Fibroblast of gingiva (primary cell): Measurements from ENCODE around the gene PLXNA4.
A peak's percentile ranks its signal among the peaks of the same experiment; 100 is the strongest.

ENCODE experiments used
- DNase-seq: peaks from one replicate; pipeline ENCODE4 v3.0.0-alpha.2; 2011; ENCODE audit warnings: low read depth

PLXNA4 gene

GRCh38 chr7:132435016-132435990 is 141.0 kb downstream of the PLXNA4 start:
- no peak for DNase-seq

- DNase-seq, result no peak
Observed at GRCh38 chr7:132434041-132434440, 142.2 kb downstream of the PLXNA4 start.

DNA sequence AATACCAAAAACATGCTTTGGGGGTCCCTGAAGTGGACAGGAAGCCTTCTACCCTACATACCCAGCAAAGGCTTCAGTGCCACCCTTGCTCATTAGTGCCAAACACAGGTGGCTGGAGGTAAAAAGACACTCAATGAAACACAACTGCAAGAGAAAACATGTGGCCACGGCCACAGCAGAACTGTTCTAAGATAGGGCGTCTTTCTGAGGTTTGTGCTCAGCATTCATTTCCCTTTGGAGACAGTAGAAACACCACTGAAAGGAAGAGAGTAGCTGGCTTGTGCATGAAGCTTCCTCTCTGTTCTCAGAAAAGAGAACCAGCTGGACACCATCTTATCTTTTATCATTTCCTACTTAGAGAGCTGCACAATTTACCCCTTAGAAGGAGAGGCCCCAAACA is 143.0 kb downstream of the PLXNA4 start:
- DNase-seq, result no peak

DNA sequence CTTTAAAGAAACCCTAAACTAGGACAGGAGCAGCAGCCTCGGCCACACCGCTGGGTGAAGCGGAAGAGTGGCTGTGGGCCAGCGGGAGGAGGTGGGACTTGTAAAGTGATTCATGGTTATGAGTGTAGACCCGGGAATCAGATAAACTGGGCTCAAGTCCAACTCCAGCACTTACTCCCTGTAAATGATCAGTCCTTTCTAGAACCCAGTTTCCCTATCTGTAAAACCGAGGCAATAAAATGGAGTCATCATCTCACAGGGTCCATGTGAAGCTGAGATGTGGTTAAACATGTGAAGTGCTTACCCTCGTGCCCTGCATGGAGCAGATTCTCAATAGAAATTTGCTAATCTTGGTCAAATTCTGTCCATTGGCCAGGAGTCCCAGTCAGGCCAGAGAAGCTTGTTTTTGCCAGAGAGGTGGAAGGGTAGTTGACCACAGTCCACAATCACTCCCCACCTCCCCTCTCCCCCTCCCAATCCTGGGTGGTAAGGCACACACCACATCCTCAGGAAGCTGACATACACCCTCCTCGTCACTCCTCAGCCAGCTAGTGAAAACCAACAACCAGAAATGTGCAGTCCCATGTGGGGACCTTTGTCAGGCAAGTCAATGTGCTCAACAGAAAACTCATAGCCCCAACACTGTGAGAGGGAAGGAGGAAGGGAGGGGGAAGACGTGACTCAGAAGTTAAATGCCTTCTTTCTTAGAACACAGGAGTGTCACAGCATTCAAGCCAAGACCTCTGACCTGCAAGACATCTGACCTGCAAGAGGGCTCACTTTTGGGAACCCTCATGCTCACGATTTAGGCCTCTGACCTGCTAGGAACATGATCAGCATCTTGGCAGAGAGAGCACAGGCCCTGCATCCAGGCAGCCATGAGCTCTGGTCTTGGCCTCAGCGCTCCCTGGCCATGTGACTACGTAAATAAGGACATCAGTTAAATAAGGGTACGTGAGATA is 145.1 kb downstream of the PLXNA4 start:
- peak; percentile 6 for DNase-seq

- no peak for DNase-seq
Observed at GRCh38 chr7:132430041-132430855, 146.0 kb downstream of the PLXNA4 start.

DNA sequence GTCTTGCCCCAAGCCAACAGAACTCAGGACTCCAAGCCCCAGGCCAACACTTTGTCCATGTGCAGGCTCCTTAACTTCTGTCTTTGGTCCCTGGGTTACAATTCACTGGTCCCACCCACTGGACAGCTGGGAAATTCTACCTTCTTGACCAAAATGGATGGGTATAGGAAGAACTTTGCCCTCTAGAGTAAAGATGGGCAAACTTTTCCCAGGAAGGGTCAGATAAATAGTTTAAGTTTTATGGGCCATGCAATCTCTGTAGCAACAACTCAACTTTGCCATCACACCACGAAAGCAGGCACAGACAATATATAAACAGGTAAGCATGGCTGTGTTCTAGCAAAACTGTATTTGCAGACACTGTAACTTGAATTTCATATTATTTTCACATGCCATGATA is 147.1 kb downstream of the PLXNA4 start:
- DNase-seq, result no peak

DNA sequence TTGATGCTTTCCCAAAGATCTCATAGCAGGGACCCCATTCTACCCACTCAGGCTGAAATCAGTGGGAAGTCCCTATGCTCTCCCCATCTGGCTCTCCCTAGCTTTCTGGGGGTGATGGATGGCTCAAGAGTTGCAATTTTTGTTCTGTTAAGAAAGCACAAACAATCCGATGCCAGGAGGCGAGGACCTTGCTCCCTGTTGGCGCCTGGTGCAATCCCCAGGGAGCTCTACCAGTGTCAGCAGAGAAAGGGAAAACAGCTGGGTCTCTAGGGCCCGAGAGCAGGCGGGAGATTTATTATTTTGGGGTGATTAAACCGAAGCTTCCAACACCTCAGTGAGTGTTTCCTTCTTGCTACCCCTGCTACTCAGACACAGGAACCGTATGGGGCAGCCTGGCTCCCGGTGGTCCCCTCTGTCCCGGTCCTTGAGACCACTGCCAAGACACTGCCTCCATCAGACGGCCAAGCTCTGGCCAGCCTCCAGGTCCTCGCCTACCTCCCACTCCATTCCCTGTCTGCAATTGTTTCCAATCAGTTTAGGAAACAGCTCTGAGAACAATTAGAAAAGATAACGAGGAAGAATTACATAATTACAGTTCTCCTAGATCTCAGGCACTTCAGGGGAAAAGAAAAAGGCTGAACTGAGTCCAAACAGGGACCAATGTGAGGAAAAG is 147.9 kb downstream of the PLXNA4 start:
- no peak for DNase-seq

DNA sequence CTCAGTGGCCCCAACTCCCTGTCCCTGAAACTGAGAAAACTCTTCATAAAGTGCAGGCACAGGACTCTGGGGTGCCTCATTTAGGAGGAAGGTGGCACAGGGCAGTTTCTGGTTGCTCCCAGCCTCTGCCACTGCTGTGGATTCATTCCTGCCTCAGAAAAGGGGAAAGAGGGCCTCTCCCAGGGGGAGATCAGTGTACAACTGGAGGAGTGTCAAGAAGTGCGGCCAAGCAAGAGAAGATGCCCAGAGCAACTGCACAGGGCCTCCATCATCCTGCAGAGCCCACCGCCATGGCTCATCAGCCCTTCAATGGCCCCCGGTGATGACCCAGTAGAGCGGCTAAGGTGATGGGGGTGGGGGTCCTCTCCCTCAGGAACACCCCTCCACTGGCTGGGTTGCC is 150.3 kb downstream of the PLXNA4 start:
- no peak for DNase-seq

- no peak for DNase-seq
Observed at GRCh38 chr7:132424821-132425724, 151.2 kb downstream of the PLXNA4 start.

- no peak for DNase-seq
Observed at GRCh38 chr7:132424277-132424676, 152.0 kb downstream of the PLXNA4 start.

DNA sequence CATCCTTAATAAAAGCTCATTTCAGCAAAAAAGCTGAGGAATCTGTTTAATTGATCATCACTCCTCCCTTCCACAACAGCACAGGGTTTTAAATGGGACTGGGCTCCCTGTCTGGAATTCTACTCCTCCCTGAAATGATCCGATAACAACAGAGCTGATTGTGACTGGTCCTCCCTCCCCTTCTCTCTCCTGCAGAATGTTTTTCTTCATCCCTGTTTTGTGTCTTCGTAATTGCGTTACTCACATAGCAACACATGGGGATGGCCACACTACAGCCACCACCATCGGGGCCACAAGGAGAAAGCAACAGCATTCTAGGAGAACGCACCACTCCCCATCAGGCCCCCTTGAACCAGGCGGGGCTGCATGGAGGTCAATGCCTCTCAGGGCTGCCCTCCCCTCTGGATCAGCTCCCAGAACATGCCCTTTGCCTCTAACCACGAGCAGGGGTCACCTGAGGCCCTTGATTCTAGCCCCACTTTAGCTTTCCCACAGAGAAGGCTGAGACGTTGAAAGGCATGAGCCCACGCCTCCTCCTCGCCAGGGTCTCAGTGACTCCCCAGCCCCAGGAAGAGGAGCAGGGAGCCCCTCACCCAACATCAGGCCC is 152.6 kb downstream of the PLXNA4 start:
- DNase-seq, result no peak

- DNase-seq, result no peak
Observed at GRCh38 chr7:132422502-132423111, 153.7 kb downstream of the PLXNA4 start.

DNA sequence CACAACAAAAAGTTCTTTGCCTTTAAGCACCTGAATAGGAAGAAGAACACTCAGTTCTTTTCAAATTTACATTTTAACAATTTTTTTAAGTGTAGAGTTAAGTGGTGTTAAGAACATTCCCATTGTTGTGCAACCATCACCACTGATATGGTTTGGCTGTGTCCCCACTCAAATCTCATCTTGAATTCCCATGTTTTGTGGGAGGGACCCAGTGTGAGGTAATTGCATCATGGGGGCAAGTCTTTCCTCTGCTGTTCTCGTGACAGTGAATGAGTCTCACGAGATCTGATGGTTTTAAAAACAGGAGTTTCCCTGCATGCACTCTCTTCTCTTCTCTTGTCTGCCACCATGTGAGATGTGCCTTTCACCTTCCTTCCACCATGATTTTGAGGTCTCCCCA is 155.7 kb downstream of the PLXNA4 start:
- no peak for DNase-seq

DNA sequence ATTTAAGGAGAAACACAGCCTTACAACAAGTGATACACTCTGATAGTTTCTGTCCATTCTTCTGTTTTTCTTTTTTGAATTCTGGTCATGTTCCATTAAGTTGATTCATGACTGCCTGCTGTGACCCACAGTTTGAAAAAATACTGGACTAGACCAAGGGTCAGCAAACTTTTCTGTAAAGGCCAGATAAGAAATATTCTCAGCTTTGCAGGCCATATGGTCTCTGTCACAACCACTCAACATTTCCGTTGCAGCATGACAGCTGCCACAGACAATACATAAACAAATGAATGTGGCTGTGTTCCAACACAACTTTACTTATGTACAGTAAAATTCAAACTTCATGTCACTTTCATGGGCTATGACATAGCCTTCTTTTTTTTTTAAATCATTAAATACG is 156.7 kb downstream of the PLXNA4 start:
- DNase-seq, result no peak

- no peak for DNase-seq
Observed at GRCh38 chr7:132418840-132419239, 157.4 kb downstream of the PLXNA4 start.

- DNase-seq, result no peak
Observed at GRCh38 chr7:132417103-132417906, 159.0 kb downstream of the PLXNA4 start.

- DNase-seq, result no peak
Observed at GRCh38 chr7:132416395-132416794, 159.9 kb downstream of the PLXNA4 start.

DNA sequence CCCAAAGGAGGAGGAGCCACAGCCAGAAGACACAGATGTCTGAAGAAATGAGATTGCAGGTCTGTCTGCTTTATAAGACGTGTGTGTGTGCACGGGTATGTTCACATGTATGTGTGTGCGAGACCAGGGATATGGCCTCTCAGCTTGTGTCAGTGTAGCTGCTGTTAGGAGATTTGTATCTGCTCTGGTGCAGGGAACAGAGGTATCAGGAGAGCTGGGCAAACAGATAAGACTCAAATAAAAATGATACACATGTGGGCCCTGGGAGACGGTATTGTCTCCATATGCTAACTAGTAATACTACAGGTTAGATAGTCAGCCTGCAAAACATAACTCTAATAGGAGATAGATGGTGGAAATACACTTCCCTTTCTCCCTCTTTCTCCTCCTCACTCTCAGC is 161.0 kb downstream of the PLXNA4 start:
- DNase-seq, result no peak
